ENCODE measurements around the gene IL32.

Gene IL32

GRCh38 chr16:3089717-3090592, 24.5 kb downstream of the IL32 start:
- Histone ChIP-seq H3K4me3 (ENCODE audit: low read depth, low read length) (no peak overlapping the region), H3K36me3 (no peaks in the 10 kb centered on the region), H3K27me3 (ENCODE audit: insufficient read depth, low read depth, severe bottlenecking) (no peaks in the 10 kb centered on the region), H3K9me3 (ENCODE audit: severe bottlenecking) (no peaks in the 10 kb centered on the region), H3K27ac (no peak overlapping the region)
- TF ChIP-seq CTCF (IDR thresholded peaks at IDR 0.05; ENCODE audit: low read depth, low read length) = no peak
- no peak for DNase-seq

GRCh38 chr16:3091551-3091950, 26.1 kb downstream of the IL32 start:
- no peaks in the 10 kb centered on the region for H3K9me3 ChIP-seq (ENCODE audit: severe bottlenecking)
- H3K27ac ChIP-seq = no peak overlapping the region
- DNase-seq = no peak
- no peak overlapping the region for H3K4me3 ChIP-seq (ENCODE audit: low read depth, low read length)
- no peaks in the 10 kb centered on the region for H3K36me3 ChIP-seq
- no peak for TF ChIP-seq CTCF (IDR thresholded peaks at IDR 0.05; ENCODE audit: low read depth, low read length)
- H3K27me3 ChIP-seq (ENCODE audit: insufficient read depth, low read depth, severe bottlenecking) = no peaks in the 10 kb centered on the region

GRCh38 chr16:3092501-3092941, 27.1 kb downstream of the IL32 start:
- Histone ChIP-seq H3K36me3 (no peaks in the 10 kb centered on the region), H3K4me3 (ENCODE audit: low read depth, low read length) (no peak overlapping the region), H3K27ac (no peak overlapping the region), H3K9me3 (ENCODE audit: severe bottlenecking) (no peaks in the 10 kb centered on the region), H3K27me3 (ENCODE audit: insufficient read depth, low read depth, severe bottlenecking) (no peaks in the 10 kb centered on the region)
- TF ChIP-seq CTCF (IDR thresholded peaks at IDR 0.05; ENCODE audit: low read depth, low read length) = no peak
- peak; percentile 58 for DNase-seq

- Histone ChIP-seq H3K9me3 (ENCODE audit: severe bottlenecking) (no peaks in the 10 kb centered on the region), H3K27ac (no peak overlapping the region), H3K36me3 (no peaks in the 10 kb centered on the region), H3K27me3 (ENCODE audit: insufficient read depth, low read depth, severe bottlenecking) (no peaks in the 10 kb centered on the region), H3K4me3 (ENCODE audit: low read depth, low read length) (no peak overlapping the region)
- DNase-seq = peak; percentile 43
- peak; percentile 77 for TF ChIP-seq CTCF (IDR thresholded peaks at IDR 0.05; ENCODE audit: low read depth, low read length)
Measured at GRCh38 chr16:3094289-3095027, 29.0 kb downstream of the IL32 start.

- Histone ChIP-seq H3K36me3 (no peaks in the 10 kb centered on the region), H3K9me3 (ENCODE audit: severe bottlenecking) (no peaks in the 10 kb centered on the region), H3K27me3 (ENCODE audit: insufficient read depth, low read depth, severe bottlenecking) (no peaks in the 10 kb centered on the region), H3K27ac (no peak overlapping the region), H3K4me3 (ENCODE audit: low read depth, low read length) (no peak overlapping the region)
- no peak; the same call in 1 of the 2 replicates for TF ChIP-seq CTCF (IDR thresholded peaks at IDR 0.05; ENCODE audit: low read depth, low read length)
- no peak for DNase-seq
Measured at GRCh38 chr16:3095869-3096268, 30.4 kb downstream of the IL32 start.

Data from WERI-Rb-1 (cell line).